ENCODE results near the gene NRDE2.

Gene NRDE2

GRCh38 chr14:90336401-90336800 lies 4.7 kb upstream of the NRDE2 start:
- Histone ChIP-seq H3K36me3 (ENCODE audit: low read depth) (no peaks in the 10 kb centered on the region), H3K27ac (ENCODE audit: poor library complexity, severe bottlenecking) (no peak overlapping the region), H3K27me3 (ENCODE audit: insufficient read depth, poor library complexity, severe bottlenecking) (no peaks in the 10 kb centered on the region), H3K9me3 (ENCODE audit: severe bottlenecking) (no peaks in the 10 kb centered on the region), H3K4me3 (ENCODE audit: severe bottlenecking) (no peak overlapping the region), H3K4me1 (ENCODE audit: insufficient read depth, poor library complexity, severe bottlenecking) (peaks cover 12% of the 10 kb centered on the region)
- ATAC-seq (ENCODE audit: low read depth) = no peak
- TF ChIP-seq, protein P1, sequence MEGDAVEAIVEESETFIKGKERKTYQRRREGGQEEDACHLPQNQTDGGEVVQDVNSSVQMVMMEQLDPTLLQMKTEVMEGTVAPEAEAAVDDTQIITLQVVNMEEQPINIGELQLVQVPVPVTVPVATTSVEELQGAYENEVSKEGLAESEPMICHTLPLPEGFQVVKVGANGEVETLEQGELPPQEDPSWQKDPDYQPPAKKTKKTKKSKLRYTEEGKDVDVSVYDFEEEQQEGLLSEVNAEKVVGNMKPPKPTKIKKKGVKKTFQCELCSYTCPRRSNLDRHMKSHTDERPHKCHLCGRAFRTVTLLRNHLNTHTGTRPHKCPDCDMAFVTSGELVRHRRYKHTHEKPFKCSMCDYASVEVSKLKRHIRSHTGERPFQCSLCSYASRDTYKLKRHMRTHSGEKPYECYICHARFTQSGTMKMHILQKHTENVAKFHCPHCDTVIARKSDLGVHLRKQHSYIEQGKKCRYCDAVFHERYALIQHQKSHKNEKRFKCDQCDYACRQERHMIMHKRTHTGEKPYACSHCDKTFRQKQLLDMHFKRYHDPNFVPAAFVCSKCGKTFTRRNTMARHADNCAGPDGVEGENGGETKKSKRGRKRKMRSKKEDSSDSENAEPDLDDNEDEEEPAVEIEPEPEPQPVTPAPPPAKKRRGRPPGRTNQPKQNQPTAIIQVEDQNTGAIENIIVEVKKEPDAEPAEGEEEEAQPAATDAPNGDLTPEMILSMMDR (IDR thresholded peaks at IDR 0.05; ENCODE audit: poor library complexity, severe bottlenecking) = no peak
- DNase-seq (ENCODE audit: low spot score) = no peak

- no peaks in the 10 kb centered on the region for H3K9me3 ChIP-seq (ENCODE audit: severe bottlenecking)
- H3K4me3 ChIP-seq (ENCODE audit: severe bottlenecking) = peak overlapping the region; percentile 67
- no peaks in the 10 kb centered on the region for H3K36me3 ChIP-seq (ENCODE audit: low read depth)
- H3K27ac ChIP-seq (ENCODE audit: poor library complexity, severe bottlenecking) = peak overlapping the region; percentile 45
- H3K27me3 ChIP-seq (ENCODE audit: insufficient read depth, poor library complexity, severe bottlenecking) = no peaks in the 10 kb centered on the region
- ATAC-seq (ENCODE audit: low read depth) (no peak), DNase-seq (ENCODE audit: low spot score) (no peak)
- peaks cover 9% of the 10 kb centered on the region for H3K4me1 ChIP-seq (ENCODE audit: insufficient read depth, poor library complexity, severe bottlenecking)
- TF ChIP-seq, protein P1 (IDR thresholded peaks at IDR 0.05; ENCODE audit: poor library complexity, severe bottlenecking) = no peak
These were observed 487 bp upstream of the NRDE2 start for GRCh38 chr14:90332271-90332584.

DNA sequence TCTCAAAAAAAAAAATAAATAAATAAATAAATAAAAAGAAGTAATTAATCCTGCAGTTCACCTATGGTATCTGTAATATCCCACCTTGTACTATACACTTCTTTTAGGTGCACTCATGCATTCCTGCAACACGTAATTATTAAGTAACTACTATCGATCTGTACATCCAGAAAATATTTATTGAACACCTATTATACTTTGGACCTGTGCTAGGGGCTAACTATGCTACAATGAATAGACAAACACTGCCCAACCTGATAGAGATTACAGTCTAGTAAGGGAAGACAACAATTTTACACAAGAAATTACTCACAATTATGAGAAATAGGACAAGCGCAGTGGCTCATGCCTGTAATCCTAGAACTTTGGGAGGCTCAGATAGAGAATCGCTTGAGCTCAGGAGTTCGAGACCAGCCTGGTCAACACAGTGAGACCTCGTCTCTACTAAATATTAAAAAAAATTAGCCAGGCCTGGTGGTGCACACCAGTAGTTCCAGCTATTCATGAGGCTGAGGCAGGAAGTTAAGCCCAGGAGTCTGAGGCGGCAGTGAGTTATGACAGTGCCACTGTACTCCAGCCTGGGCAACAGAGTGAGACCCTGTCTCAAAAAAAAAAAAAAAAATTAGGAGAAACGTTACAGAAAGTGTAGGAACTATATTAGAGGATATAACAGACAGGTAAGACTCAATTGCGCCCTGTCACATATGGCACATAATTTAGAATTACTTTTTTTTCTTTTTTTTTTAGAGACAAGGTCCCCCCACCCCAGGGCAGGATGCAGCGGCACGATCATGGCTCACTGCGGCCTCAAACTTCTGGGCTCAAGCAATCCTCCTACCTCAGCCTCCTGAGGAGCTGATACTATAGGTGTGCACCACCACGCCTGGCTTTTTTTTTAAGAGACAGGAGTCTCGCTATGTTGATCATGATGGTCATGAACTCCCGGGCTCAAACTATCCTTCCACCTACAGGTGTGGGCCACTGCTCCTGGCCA lies 1.2 kb downstream of the NRDE2 start:
- H3K4me3 ChIP-seq (ENCODE audit: severe bottlenecking) = peak overlapping the region; percentile 67
- ATAC-seq (ENCODE audit: low read depth) (no peak), DNase-seq (ENCODE audit: low spot score) (no peak)
- H3K36me3 ChIP-seq (ENCODE audit: low read depth) = no peaks in the 10 kb centered on the region
- peaks cover 5% of the 10 kb centered on the region for H3K4me1 ChIP-seq (ENCODE audit: insufficient read depth, poor library complexity, severe bottlenecking)
- H3K9me3 ChIP-seq (ENCODE audit: severe bottlenecking) = no peaks in the 10 kb centered on the region
- H3K27me3 ChIP-seq (ENCODE audit: insufficient read depth, poor library complexity, severe bottlenecking) = no peaks in the 10 kb centered on the region
- TF ChIP-seq, protein P1 (IDR thresholded peaks at IDR 0.05; ENCODE audit: poor library complexity, severe bottlenecking) = no peak
- peak overlapping the region; percentile 45 for H3K27ac ChIP-seq (ENCODE audit: poor library complexity, severe bottlenecking)

DNA sequence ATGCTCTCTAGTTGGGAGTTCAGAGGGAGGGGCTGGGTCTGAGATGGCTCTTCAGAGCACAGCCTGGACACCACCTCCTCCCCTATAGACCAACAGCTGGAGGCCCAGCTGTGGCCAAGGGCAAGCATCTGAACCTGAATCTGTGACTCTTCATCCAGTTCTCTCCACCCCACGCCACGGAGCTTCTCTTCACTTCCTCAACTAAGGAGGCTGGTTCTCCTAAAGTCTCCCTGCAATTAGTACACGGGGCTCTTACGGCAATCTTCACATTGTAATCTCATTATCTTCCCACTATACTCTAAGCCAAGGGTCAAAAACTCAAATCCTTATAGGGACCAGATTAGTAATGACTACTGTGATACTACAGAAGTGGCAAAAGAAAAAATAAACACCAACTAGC lies 9.8 kb downstream of the NRDE2 start:
- TF ChIP-seq, protein P1 (IDR thresholded peaks at IDR 0.05; ENCODE audit: poor library complexity, severe bottlenecking) = no peak
- DNase-seq (ENCODE audit: low spot score) = no peak

More for the DNA sequence above, 9.8 kb downstream of the NRDE2 start:
- no peak for ATAC-seq (ENCODE audit: low read depth)
- peaks cover 20% of the 10 kb centered on the region for H3K36me3 ChIP-seq (ENCODE audit: low read depth)
- no peaks in the 10 kb centered on the region for H3K27me3 ChIP-seq (ENCODE audit: insufficient read depth, poor library complexity, severe bottlenecking)
- H3K9me3 ChIP-seq (ENCODE audit: severe bottlenecking) = no peaks in the 10 kb centered on the region
- H3K4me1 ChIP-seq (ENCODE audit: insufficient read depth, poor library complexity, severe bottlenecking) = peaks cover 5% of the 10 kb centered on the region
- no peak overlapping the region for H3K27ac ChIP-seq (ENCODE audit: poor library complexity, severe bottlenecking)
- no peak overlapping the region for H3K4me3 ChIP-seq (ENCODE audit: severe bottlenecking)
